ENCODE measurements around the gene COMMD1. TPM values are rescaled to one million over a fixed set of nuclear protein-coding genes. Genes with fewer than 3 reads are reported as not detected.

COMMD1 gene
- total RNA-seq, 4 donors from 2014 or later = 38.4 to 56.6 (median 40.6) TPM

GRCh38 chr2:62091471-62091870 is 186.0 kb downstream of the COMMD1 start:
- DNase-seq (ENCODE audit: low spot score) (no peak), ATAC-seq (ENCODE audit: low FRiP score) (no peak)
- no peak for TF ChIP-seq CTCF (IDR thresholded peaks at IDR 0.05)

- ATAC-seq (ENCODE audit: low FRiP score) = no peak
Measured at GRCh38 chr2:62099050-62099449, 193.6 kb downstream of the COMMD1 start.

GRCh38 chr2:62099523-62100175 is 194.2 kb downstream of the COMMD1 start:
- no peak for TF ChIP-seq CTCF (IDR thresholded peaks at IDR 0.05)
- DNase-seq (ENCODE audit: low spot score) (no peak), ATAC-seq (ENCODE audit: low FRiP score) (no peak)

More at GRCh38 chr2:62099050-62099449, 193.6 kb downstream of the COMMD1 start:
- no peak for TF ChIP-seq CTCF (IDR thresholded peaks at IDR 0.05)
- no peak for DNase-seq (ENCODE audit: low spot score)

GRCh38 chr2:62101886-62102285 is 196.4 kb downstream of the COMMD1 start:
- no peak for ATAC-seq (ENCODE audit: low FRiP score)
- DNase-seq (ENCODE audit: low spot score) = no peak
- no peak for TF ChIP-seq CTCF (IDR thresholded peaks at IDR 0.05)

- ATAC-seq (ENCODE audit: low FRiP score) = no peak
Measured at GRCh38 chr2:62102402-62102920, 197.0 kb downstream of the COMMD1 start.

GRCh38 chr2:62109554-62109953 is 204.1 kb downstream of the COMMD1 start:
- no peak for TF ChIP-seq CTCF (IDR thresholded peaks at IDR 0.05)
- DNase-seq (ENCODE audit: low spot score) (no peak), ATAC-seq (ENCODE audit: low FRiP score) (no peak)

More at GRCh38 chr2:62102402-62102920, 197.0 kb downstream of the COMMD1 start:
- no peak for TF ChIP-seq CTCF (IDR thresholded peaks at IDR 0.05)
- no peak for DNase-seq (ENCODE audit: low spot score)

- DNase-seq (ENCODE audit: low spot score) = no peak
- TF ChIP-seq CTCF (IDR thresholded peaks at IDR 0.05) = no peak
- ATAC-seq (ENCODE audit: low FRiP score) = no peak
Measured at GRCh38 chr2:62110415-62111025, 205.0 kb downstream of the COMMD1 start.
